ENCODE results near the gene PDLIM5. TPM values are rescaled to one million over a fixed set of nuclear protein-coding genes. Genes with fewer than 3 reads are reported as not detected.

The PDLIM5 gene
- total and polyA plus RNA-seq, 2 of the 8 experiments (the other 6 are each of a cell fraction or from before 2014, with no cell fraction given): 37.3 to 62.1 TPM

DNA sequence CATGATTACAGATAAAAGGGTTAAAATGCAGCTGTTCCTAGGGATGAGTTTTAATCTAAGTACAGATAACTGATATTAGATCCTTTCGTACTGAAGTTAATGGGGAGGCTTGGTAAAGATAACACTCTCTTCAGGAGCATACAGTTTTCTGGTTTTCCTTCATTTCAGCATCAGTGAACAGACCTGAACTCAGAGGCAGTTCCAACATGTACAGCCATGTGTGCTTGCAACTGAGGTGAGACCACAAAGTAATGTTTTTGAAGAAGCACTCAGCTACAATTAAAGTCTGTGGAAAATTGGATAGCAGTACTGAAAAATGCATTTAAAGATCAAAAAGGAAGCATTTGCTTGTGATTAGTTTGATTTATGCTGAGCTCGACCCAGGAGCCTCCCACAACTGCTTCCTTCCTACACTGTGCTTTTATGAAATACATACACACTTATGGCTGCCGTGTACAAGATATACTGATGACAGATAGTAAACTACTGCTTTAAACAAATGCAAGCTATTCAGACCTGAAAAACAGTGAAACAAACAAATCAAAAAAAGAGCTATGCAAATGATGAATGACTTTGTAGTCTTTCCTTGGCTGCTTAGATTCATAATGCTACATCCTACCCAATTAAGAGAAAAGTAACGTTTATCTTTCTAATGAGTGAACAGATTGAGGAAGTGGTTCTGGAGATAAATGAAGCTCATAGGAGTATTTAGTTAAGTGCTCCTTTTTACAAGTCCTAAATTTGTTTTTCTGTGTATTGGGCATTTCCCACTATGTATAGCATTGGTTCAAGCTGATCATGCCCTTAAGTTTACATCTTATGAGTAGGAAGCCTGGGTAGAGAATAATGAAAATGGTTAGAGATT, 68.4 kb downstream of the PDLIM5 start:
- H4K91ac ChIP-seq (replicated peaks; ENCODE audit: insufficient read length, low read length): no peak overlapping the region
- no peak overlapping the region for H2BK20ac ChIP-seq (ENCODE audit: low read length)
- H2BK120ac ChIP-seq (replicated peaks; ENCODE audit: low read depth, low read length): no peak overlapping the region
- H3K23ac ChIP-seq (ENCODE audit: insufficient read length): no peak overlapping the region
- H3K56ac ChIP-seq (replicated peaks; ENCODE audit: insufficient read length, low read depth, low read length): no peak overlapping the region
- no peak for FAIRE-seq
- TF ChIP-seq SUZ12 (IDR thresholded peaks at IDR 0.05; ENCODE audit: low read length) (no peak), HDAC6 (IDR thresholded peaks at IDR 0.05; ENCODE audit: low read depth, low read length) (no peak)
- H2BK15ac ChIP-seq (ENCODE audit: low read length): no peak overlapping the region
- no peak overlapping the region for H4K8ac ChIP-seq (ENCODE audit: extremely low read depth, insufficient read depth, low read length)
- H3K14ac ChIP-seq (ENCODE audit: insufficient read length): no peak overlapping the region
- peaks cover 0 to 4% (median 0%) of the 10 kb centered on the region in 4 experiments; a peak in 1 of 7 replicates for H3K4me1 ChIP-seq (replicated peaks in 1 of 4; ENCODE audit: control insufficient read depth in 3 of 4, insufficient read depth in 4 of 4, low read length in 3 of 4)
- no peak overlapping the region for H3K18ac ChIP-seq (ENCODE audit: extremely low read depth, low read length)
- no peak overlapping the region for H4K5ac ChIP-seq (ENCODE audit: insufficient read length, low read depth, low read length)
- H3K4me3 ChIP-seq (ENCODE audit: extremely low read depth in 1 of 4, insufficient read depth in 2 of 4, low read depth in 3 of 4, low read length in 4 of 4): no peak overlapping the region
- no peak overlapping the region for H3K27ac ChIP-seq (ENCODE audit: low read depth, low read length)
- no peaks in the 10 kb centered on the region for H3K79me2 ChIP-seq (ENCODE audit: control insufficient read depth in 1 of 2, insufficient read depth in 2 of 2, low read length in 2 of 2)
- no peaks in the 10 kb centered on the region for H4K20me1 ChIP-seq (replicated peaks in 1 of 2; ENCODE audit: control insufficient read depth in 1 of 2, insufficient read depth in 2 of 2, low read length in 2 of 2)
- ChIA-PET CTCF (ENCODE audit: partially characterized antibody) (interaction anchor here (0.7 to 1.0 kb wide), 3 partner anchors 16 to 467 kb away, joined by 3 to 4 read pairs (median 3); no protein-coding TSS in a partner anchor), POLR2A (ENCODE audit: partially characterized antibody) (interaction anchor here (1.2 kb wide), 1 partner anchor 14 kb away, joined by 3 read pairs; no protein-coding TSS in a partner anchor)
- no peak overlapping the region for H3K4me2 ChIP-seq (ENCODE audit: insufficient read depth in 1 of 2, low read depth in 2 of 2, low read length in 2 of 2)
- H3K36me3 ChIP-seq (ENCODE audit: control insufficient read depth in 2 of 4, insufficient read depth in 4 of 4, low read length in 3 of 4): no peaks in the 10 kb centered on the region
- WGBS, 2 experiments (ENCODE audit: extremely low coverage in 1 of 2, insufficient coverage in 1 of 2, insufficient read length in 1 of 2, insufficient replicate concordance in 2 of 2, low coverage in 1 of 2, low lambda C conversion rate in 2 of 2, missing lambda C conversion rate in 1 of 2): 79% methylated on average over 4 of the region's 4 CpGs; no CpG with 5 or more reads in 1 of the 2 experiments
- H2AFZ ChIP-seq (ENCODE audit: low read length): no peak overlapping the region
- no peaks in the 10 kb centered on the region for H3K23me2 ChIP-seq (ENCODE audit: low read depth, low read length)
- no peak overlapping the region for H3K9ac ChIP-seq (replicated peaks in 1 of 4; ENCODE audit: extremely low read depth in 1 of 4, low read depth in 3 of 4, low read length in 3 of 4)
- no peak overlapping the region for H2AK5ac ChIP-seq (ENCODE audit: low read depth, low read length)
- H3K79me1 ChIP-seq (ENCODE audit: low read depth, low read length): no peaks in the 10 kb centered on the region
- no peak overlapping the region for H3K4ac ChIP-seq (replicated peaks; ENCODE audit: insufficient read length, low read depth, low read length)
- no peaks in the 10 kb centered on the region for H3K27me3 ChIP-seq (replicated peaks in 1 of 4; ENCODE audit: control insufficient read depth in 3 of 4, extremely low read depth in 1 of 4, insufficient read depth in 3 of 4, low read length in 3 of 4)
- no peak for DNase-seq (ENCODE audit: low read depth in 1 of 2, low spot score in 2 of 2)
- no peak overlapping the region for H2BK12ac ChIP-seq (ENCODE audit: low read depth, low read length)
- no peak overlapping the region for H2BK5ac ChIP-seq (ENCODE audit: low read depth, low read length)
- no peaks in the 10 kb centered on the region for H3K9me3 ChIP-seq (ENCODE audit: insufficient read depth in 2 of 2, low read depth in 1 of 2, low read length in 1 of 2)

Data from H1 (cell line).